Measurements from ENCODE around the gene SLC34A1. TPM values are rescaled to one million over a fixed set of nuclear protein-coding genes. Genes with fewer than 3 reads are reported as not detected.
"Not testable (repeated sequence)": the region's sequence is repeated elsewhere in the genome, so short reads cannot be mapped to it uniquely, and the experiment has no call there.

The SLC34A1 gene
- not detected in 2 replicates for total RNA-seq (2014; rRNA removed; shearing (Covaris generic))

- DNase-seq (ENCODE audit: low read depth in 1 of 2, low spot score in 2 of 2) = no peak
- Histone ChIP-seq H3K36me3 (no peaks in the 10 kb centered on the region), H3K4me1 (replicated peaks) (peaks cover 17% of the 10 kb centered on the region), H3K27me3 (replicated peaks) (peaks cover 23% of the 10 kb centered on the region), H3K9me3 (replicated peaks) (no peaks in the 10 kb centered on the region), H3K27ac (no peak within 1 kb of the TSS), H3K4me3 (no peak within 1 kb of the TSS)
These were observed at the start of gene SLC34A1 for GRCh38 chr5:177384134-177384533. Gene SLC34A1 (plus strand): TSS chr5:177384434. CDS start chr5:177385742, 1,308 bp downstream.

DNA sequence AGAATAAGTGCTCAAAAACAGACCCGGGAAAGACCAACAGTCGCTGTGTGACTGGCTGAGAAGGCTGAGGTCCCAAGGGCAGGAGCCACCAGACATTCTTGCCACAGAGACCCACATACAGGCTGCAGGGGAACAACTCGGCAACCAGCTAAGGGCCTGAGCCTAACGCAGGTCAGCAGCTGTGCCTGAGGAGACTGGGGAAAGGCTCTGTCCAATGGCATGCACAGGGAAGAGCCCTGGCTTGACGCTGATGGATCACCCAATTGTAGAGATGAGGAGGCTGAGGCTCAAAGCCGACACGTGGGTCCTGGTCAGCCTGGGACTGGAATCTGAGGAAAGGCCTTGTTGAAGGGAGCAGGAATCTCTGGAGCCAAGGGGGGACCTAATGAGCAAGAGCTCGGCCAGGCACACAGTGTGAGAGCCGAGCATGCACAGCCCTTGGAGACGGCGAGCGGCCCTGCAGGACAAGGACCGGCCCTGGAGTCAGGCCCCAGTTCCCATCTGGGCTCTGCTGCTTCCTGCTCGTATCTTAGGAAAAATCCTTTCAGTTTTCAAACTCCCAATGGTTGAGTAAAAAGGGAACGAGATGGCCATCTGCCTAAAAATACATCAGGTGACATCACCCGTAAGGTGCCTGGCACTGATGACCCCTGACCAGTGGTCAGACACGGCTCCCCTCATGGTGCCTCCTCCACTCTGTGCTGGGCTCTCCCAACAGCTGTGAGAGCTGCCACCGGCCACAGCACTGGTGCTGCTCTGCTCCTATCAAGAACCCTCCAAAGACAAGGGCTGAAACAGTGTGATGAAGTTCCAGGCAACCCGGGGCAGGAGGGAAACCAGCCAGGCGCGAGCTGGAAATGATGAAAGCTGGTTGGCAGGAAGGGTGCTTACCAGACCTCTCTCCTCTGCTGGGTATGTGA, 49.2 kb upstream of the SLC34A1 start:
- Histone ChIP-seq H3K27ac (no peak overlapping the region), H3K27me3 (replicated peaks) (no peaks in the 10 kb centered on the region), H3K36me3 (peaks cover 96% of the 10 kb centered on the region), H3K4me1 (replicated peaks) (no peaks in the 10 kb centered on the region), H3K9me3 (replicated peaks) (no peaks in the 10 kb centered on the region), H3K4me3 (no peak overlapping the region)
- no peak for DNase-seq (ENCODE audit: low read depth in 1 of 2, low spot score in 2 of 2)

DNA sequence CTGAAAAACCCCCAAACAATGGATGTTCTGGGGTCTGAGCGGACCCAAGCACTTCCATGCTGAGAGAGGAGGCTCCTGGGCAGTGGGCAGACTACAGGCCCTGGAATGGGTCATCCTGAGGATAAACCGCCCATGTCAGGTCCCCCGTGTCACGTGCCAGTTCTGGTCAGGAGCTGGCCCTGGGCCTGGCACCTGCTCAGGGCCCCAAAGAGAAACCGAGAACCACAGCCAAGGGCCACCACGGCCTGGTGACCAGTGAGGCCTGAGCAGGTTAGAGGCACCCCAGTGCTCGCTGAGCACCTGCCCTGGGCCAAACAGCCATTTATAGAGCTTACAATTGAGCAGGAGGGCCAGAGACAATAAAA, 48.6 kb upstream of the SLC34A1 start:
- no peaks in the 10 kb centered on the region for H3K27me3 ChIP-seq (replicated peaks)
- no peak overlapping the region for H3K27ac ChIP-seq
- DNase-seq (ENCODE audit: low read depth in 1 of 2, low spot score in 2 of 2) = no peak
- H3K36me3 ChIP-seq = peaks cover 96% of the 10 kb centered on the region
- H3K4me3 ChIP-seq = no peak overlapping the region
- no peaks in the 10 kb centered on the region for H3K9me3 ChIP-seq (replicated peaks)
- no peaks in the 10 kb centered on the region for H3K4me1 ChIP-seq (replicated peaks)

DNA sequence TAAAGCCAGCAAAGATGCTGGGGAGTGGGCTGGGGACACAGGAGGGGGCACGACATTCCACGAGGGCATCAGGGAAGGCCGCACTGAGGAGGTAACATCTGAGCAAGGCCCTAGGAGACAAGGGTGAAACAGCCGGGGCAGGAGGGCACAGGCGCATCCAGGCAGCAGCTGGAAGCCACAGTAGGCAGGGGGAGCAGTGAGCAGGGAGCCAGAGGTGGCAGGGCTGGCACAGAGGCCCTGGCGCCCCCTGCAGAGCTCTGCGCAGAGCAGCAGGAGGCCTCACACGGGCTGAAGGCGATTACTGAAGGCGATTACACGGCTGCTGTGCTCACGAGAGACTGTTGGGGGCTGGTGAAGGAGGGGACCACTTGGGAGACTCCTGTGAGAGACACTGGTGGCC, 48.1 kb upstream of the SLC34A1 start:
- Histone ChIP-seq H3K4me3 (no peak overlapping the region), H3K27me3 (replicated peaks) (no peaks in the 10 kb centered on the region), H3K4me1 (replicated peaks) (no peaks in the 10 kb centered on the region), H3K9me3 (replicated peaks) (no peaks in the 10 kb centered on the region), H3K27ac (no peak overlapping the region), H3K36me3 (peaks cover 92% of the 10 kb centered on the region)
- peak in 1 of 2 experiments; percentile 63 for DNase-seq (ENCODE audit: low read depth in 1 of 2, low spot score in 2 of 2)

GRCh38 chr5:177336603-177337494, 47.4 kb upstream of the SLC34A1 start:
- H3K36me3 ChIP-seq = peaks cover 93% of the 10 kb centered on the region
- H3K4me1 ChIP-seq (replicated peaks) = no peaks in the 10 kb centered on the region

DNA sequence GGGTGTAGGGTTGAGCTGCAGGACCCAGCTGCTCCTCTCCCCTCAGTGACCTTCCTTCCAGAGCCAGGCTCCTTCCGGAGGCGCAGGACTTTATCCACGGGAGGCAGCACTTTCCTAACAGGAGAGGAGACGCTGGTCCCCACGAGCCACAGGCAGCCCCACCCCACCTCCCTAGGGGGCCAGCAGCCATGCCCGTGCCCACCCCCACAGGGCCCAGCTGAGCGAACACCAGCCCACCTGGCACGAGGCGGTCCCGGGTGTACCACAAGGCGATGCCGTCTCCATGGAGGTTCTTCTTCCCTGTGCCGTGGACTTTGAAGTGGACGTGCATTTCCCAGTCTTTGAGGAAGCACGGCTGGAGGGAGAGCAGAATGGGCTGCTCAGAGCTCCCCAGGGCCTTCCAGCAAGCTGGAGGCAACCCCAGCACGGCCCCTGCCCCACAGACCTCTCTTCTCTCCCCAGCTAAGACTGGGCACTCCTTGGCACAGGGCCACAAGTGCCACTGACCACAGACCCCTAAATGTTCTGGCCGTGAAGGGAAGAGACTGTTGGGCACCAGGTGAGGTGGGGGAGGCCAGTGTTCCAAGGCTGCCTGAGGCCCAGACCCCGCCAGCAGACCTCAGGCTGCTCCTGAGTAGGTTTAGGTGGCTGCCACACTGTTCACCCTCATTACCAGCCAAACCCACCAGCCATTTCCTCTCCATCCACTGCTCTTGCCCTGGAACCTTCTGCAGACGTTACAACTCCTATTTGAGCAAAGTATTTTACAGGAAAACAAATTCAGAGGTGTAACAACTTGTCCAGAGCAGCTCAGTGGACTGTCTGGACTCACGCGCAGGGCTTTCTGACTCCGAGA, 45.8 kb upstream of the SLC34A1 start:
- Histone ChIP-seq H3K27ac (no peak overlapping the region), H3K4me3 (no peak overlapping the region), H3K27me3 (replicated peaks) (no peaks in the 10 kb centered on the region), H3K4me1 (replicated peaks) (no peaks in the 10 kb centered on the region), H3K36me3 (peaks cover 84% of the 10 kb centered on the region), H3K9me3 (replicated peaks) (no peaks in the 10 kb centered on the region)
- no peak for DNase-seq (ENCODE audit: low read depth in 1 of 2, low spot score in 2 of 2)

More at GRCh38 chr5:177336603-177337494, 47.4 kb upstream of the SLC34A1 start:
- no peaks in the 10 kb centered on the region for H3K9me3 ChIP-seq (replicated peaks)
- H3K4me3 ChIP-seq = no peak overlapping the region
- H3K27ac ChIP-seq = no peak overlapping the region
- H3K27me3 ChIP-seq (replicated peaks) = no peaks in the 10 kb centered on the region
- DNase-seq (ENCODE audit: low read depth in 1 of 2, low spot score in 2 of 2) = no peak

DNA sequence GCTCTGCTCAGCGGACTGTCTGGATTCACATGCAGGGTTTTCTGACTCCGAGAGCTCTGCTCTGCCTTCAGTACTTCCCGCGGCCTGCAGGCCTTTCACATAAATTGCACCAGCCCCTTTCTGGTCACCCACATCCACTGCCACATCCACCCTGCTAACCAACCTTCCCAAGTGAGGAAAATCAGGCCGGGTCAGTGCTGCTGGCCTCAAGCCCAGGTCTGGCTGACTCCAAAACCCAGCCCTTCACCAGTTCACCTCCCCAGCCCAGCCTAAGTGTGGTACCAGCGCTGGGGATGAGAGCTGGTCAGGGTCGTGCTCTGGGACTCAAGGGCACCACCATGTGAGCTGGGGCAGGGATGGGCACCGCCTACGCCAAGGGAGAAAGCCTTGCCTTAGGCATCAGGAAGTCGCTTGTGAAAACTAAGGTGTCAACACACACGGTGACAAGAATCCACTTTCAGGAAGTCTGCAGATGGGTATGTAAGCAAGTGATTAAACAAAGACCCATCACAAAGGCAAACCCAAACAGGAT, 45.1 kb upstream of the SLC34A1 start:
- DNase-seq (ENCODE audit: low read depth in 1 of 2, low spot score in 2 of 2) = no peak
- Histone ChIP-seq H3K27ac (no peak overlapping the region), H3K36me3 (peaks cover 81% of the 10 kb centered on the region), H3K9me3 (replicated peaks) (no peaks in the 10 kb centered on the region), H3K27me3 (replicated peaks) (no peaks in the 10 kb centered on the region), H3K4me3 (no peak overlapping the region), H3K4me1 (replicated peaks) (no peaks in the 10 kb centered on the region)

- not testable (repeated sequence) for DNase-seq (ENCODE audit: low read depth in 1 of 2, low spot score in 2 of 2); H3K27ac ChIP-seq; H3K4me3 ChIP-seq; H3K4me1 ChIP-seq (replicated peaks); H3K27me3 ChIP-seq (replicated peaks); H3K9me3 ChIP-seq (replicated peaks)
- H3K36me3 ChIP-seq = peaks cover 70% of the 10 kb centered on the region
These were observed 41.2 kb upstream of the SLC34A1 start for GRCh38 chr5:177343000-177343399.

DNA sequence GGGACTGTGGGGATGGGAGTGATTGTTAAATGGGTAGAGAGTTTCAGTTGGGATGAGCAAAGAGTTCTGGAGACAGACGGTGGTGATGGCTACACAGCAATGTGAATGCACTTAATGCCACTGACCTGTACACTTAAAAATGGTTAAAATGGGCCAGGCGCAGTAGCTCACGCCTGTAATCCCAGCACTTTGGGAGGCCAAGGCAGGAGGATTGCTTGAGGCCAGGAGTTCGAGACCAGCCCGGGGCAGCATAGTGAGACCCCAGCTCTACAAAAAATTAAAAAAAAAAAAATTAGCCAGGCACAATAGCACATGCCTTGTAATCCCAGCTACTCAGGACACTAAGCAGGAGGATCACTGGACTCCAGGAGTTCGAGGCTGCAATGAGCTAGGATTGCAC, 40.5 kb upstream of the SLC34A1 start:
- peaks cover 66% of the 10 kb centered on the region for H3K36me3 ChIP-seq
- no peaks in the 10 kb centered on the region for H3K4me1 ChIP-seq (replicated peaks)
- H3K27ac ChIP-seq = no peak overlapping the region
- no peak overlapping the region for H3K4me3 ChIP-seq
- no peaks in the 10 kb centered on the region for H3K9me3 ChIP-seq (replicated peaks)
- DNase-seq (ENCODE audit: low read depth in 1 of 2, low spot score in 2 of 2) = no peak
- no peaks in the 10 kb centered on the region for H3K27me3 ChIP-seq (replicated peaks)

- Histone ChIP-seq H3K4me1 (replicated peaks) (no peaks in the 10 kb centered on the region), H3K4me3 (no peak overlapping the region), H3K27ac (no peak overlapping the region), H3K9me3 (replicated peaks) (no peaks in the 10 kb centered on the region), H3K27me3 (replicated peaks) (no peaks in the 10 kb centered on the region), H3K36me3 (peaks cover 61% of the 10 kb centered on the region)
- DNase-seq (ENCODE audit: low read depth in 1 of 2, low spot score in 2 of 2) = no peak
These were observed 39.3 kb upstream of the SLC34A1 start for GRCh38 chr5:177344891-177345290.

DNA sequence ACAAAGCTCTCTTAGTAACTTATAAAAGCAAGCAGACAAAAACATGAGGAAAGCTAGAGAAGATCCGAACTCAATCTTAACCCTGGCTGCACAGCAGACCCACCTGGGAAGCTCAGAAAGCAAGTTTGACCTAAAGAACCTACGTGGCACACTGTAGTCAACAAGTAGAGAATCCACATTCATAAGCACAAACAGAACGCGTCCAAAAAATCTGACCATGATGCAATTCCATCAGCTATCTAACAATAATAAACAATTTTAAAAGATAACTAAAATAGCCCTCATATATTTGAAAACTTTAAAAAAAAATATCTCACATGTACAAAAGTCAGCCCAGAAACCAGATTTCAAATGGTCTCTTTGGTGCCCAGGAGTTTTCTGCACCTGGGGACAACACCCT, 37.4 kb upstream of the SLC34A1 start:
- no peak for DNase-seq (ENCODE audit: low read depth in 1 of 2, low spot score in 2 of 2)
- Histone ChIP-seq H3K36me3 (peaks cover 56% of the 10 kb centered on the region), H3K4me1 (replicated peaks) (peaks cover 9% of the 10 kb centered on the region), H3K27ac (no peak overlapping the region), H3K4me3 (no peak overlapping the region), H3K27me3 (replicated peaks) (no peaks in the 10 kb centered on the region), H3K9me3 (replicated peaks) (no peaks in the 10 kb centered on the region)

DNA sequence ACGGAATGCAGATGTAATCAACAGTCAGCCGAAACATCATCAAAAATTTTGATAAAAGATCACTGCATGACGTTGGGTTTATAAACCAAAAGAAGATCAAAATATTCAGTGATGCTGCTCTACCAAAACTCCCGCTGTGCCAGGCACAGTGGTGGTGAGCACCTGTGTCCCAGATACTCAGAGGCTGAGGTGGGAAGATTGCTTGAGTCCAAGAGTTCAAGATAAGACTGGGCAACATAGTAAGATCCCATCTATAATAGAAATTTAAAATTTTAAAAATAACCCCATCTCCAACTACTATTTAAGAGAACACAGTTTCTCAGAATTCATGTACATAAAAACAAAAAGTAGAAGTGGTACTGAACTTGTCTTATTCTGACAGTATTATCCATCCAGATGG, 36.5 kb upstream of the SLC34A1 start:
- no peak for DNase-seq (ENCODE audit: low read depth in 1 of 2, low spot score in 2 of 2)
- peaks cover 13% of the 10 kb centered on the region for H3K4me1 ChIP-seq (replicated peaks)
- no peak overlapping the region for H3K4me3 ChIP-seq
- H3K9me3 ChIP-seq (replicated peaks) = no peaks in the 10 kb centered on the region
- H3K36me3 ChIP-seq = peaks cover 51% of the 10 kb centered on the region
- no peaks in the 10 kb centered on the region for H3K27me3 ChIP-seq (replicated peaks)
- no peak overlapping the region for H3K27ac ChIP-seq

- no peak overlapping the region for H3K27ac ChIP-seq
- H3K27me3 ChIP-seq (replicated peaks) = no peaks in the 10 kb centered on the region
- H3K9me3 ChIP-seq (replicated peaks) = no peaks in the 10 kb centered on the region
- H3K4me1 ChIP-seq (replicated peaks) = peaks cover 13% of the 10 kb centered on the region
- peaks cover 47% of the 10 kb centered on the region for H3K36me3 ChIP-seq
- no peak overlapping the region for H3K4me3 ChIP-seq
- DNase-seq (ENCODE audit: low read depth in 1 of 2, low spot score in 2 of 2) = no peak
These were observed 34.9 kb upstream of the SLC34A1 start for GRCh38 chr5:177349362-177349647.

Data from SJSA1 (cell line).